GM23338 (cell line): ENCODE data around the gene CEND1. TPM values are rescaled to one million over a fixed set of nuclear protein-coding genes. Genes with fewer than 3 reads are reported as not detected.
A peak's percentile ranks its signal among the peaks of the same experiment; 100 is the strongest.

ENCODE experiments used
- ATAC-seq: fragments of 200-7000 bp; cut with Tn5 transposase; 3 replicates; pipeline ENCODE4 v1.9.1; 2020
- DNase-seq: peaks from one replicate; pipeline ENCODE4 v3.0.0-alpha.2; 2015; ENCODE audit warnings: low spot score
- H2AFZ ChIP-seq: fragments of 200-600 bp; sonication (generic); 2 replicates; pipeline ENCODE4 v1.8.0; 2016; ENCODE audit warnings: antibody characterized with exemption, mild to moderate bottlenecking, moderate library complexity
- H3F3A ChIP-seq: fragments of 200-600 bp; sonication (generic); replicated peaks from 2 replicates; pipeline ENCODE4 v1.8.0; 2017; ENCODE audit warnings: antibody characterized with exemption, mixed run types, low read depth
- H3K27ac ChIP-seq: fragments of 200-600 bp; sonication (generic); 2 replicates; pipeline ENCODE4 v1.6.1; 2016; ENCODE audit warnings: low read depth
- H3K27me3 ChIP-seq: fragments of 200-600 bp; sonication (generic); 2 replicates; pipeline ENCODE4 v1.8.0; 2016; ENCODE audit warnings: mild to moderate bottlenecking, mixed run types, moderate library complexity; ENCODE audit not compliant: insufficient read depth
- H3K36me3 ChIP-seq: fragments of 200-600 bp; sonication (generic); 2 replicates; pipeline ENCODE4 v1.8.0; 2016; ENCODE audit warnings: mild to moderate bottlenecking; ENCODE audit not compliant: insufficient read depth
- H3K4me1 ChIP-seq: fragments of 200-600 bp; sonication (generic); 2 replicates; pipeline ENCODE4 v1.8.0; 2016; ENCODE audit warnings: mild to moderate bottlenecking, moderate library complexity; ENCODE audit not compliant: insufficient read depth
- H3K4me2 ChIP-seq: fragments of 200-600 bp; sonication (generic); 2 replicates; pipeline ENCODE4 v1.7.1; 2017; ENCODE audit warnings: mixed run types
- H3K4me3 ChIP-seq: fragments of 200-600 bp; sonication (generic); 2 replicates; pipeline ENCODE4 v1.6.1; 2016; ENCODE audit warnings: mixed run types
- H3K79me2 ChIP-seq: fragments of 200-600 bp; sonication (generic); replicated peaks from 2 replicates; pipeline ENCODE4 v1.8.0; 2017; ENCODE audit warnings: mild to moderate bottlenecking; ENCODE audit not compliant: insufficient read depth
- H3K9me2 ChIP-seq: fragments of 200-600 bp; sonication (generic); 2 replicates; pipeline ENCODE4 v1.8.0; 2017; ENCODE audit not compliant: insufficient read depth
- H4K20me1 ChIP-seq: fragments of 200-600 bp; sonication (generic); replicated peaks from 2 replicates; pipeline ENCODE4 v1.8.0; 2017; ENCODE audit warnings: mild to moderate bottlenecking; ENCODE audit not compliant: insufficient read depth
- H3K27ac Mint-ChIP-seq: 2 replicates; pipeline ENCODE4 v1.8.0; 2020; ENCODE audit warnings: inconsistent platforms, mild to moderate bottlenecking, moderate library complexity, mixed read lengths
- H3K27me3 Mint-ChIP-seq: 3 replicates; pipeline ENCODE4 v1.8.0; 2022; ENCODE audit warnings: low read depth, mild to moderate bottlenecking, moderate library complexity, mixed read lengths, inconsistent platforms; ENCODE audit not compliant: insufficient read depth, poor library complexity
- H3K36me3 Mint-ChIP-seq: 3 replicates; pipeline ENCODE4 v1.8.0; 2021; ENCODE audit warnings: low read depth, mild to moderate bottlenecking, inconsistent platforms, moderate library complexity, mixed read lengths
- H3K4me1 Mint-ChIP-seq: 3 replicates; pipeline ENCODE4 v1.8.0; 2020; ENCODE audit warnings: mild to moderate bottlenecking, inconsistent platforms, mixed read lengths
- H3K4me3 Mint-ChIP-seq: 3 replicates; pipeline ENCODE4 v1.8.0; 2021; ENCODE audit warnings: moderate library complexity, mild to moderate bottlenecking, inconsistent platforms, mixed read lengths
- H3K9me3 Mint-ChIP-seq: 3 replicates; pipeline ENCODE4 v1.8.0; 2020; ENCODE audit warnings: moderate library complexity, mild to moderate bottlenecking, inconsistent platforms, mixed read lengths
- CREB1 ChIP-seq: fragments of 250-450 bp; sonication (Bioruptor Pico); IDR thresholded peaks from 2 replicates; pipeline ENCODE4 v1.5.0; 2020; ENCODE audit warnings: low read depth, mild to moderate bottlenecking, moderate library complexity
- EZH2 ChIP-seq: fragments of 200-600 bp; sonication (generic); IDR thresholded peaks from one replicate; pipeline ENCODE4 v1.8.0; 2017; ENCODE audit warnings: antibody characterized with exemption, mild to moderate bottlenecking, low read depth; ENCODE audit not compliant: unreplicated experiment
- EZH2phosphoT487 ChIP-seq: fragments of 200-600 bp; sonication (generic); IDR thresholded peaks from one replicate; pipeline ENCODE4 v1.8.1; 2018; ENCODE audit warnings: antibody characterized with exemption; ENCODE audit not compliant: unreplicated experiment
- JUNB ChIP-seq: IDR thresholded peaks from one replicate; pipeline ENCODE4 v1.6.1; 2016; ENCODE audit warnings: antibody characterized with exemption; ENCODE audit not compliant: unreplicated experiment
- NANOG ChIP-seq: IDR thresholded peaks from 2 replicates; pipeline ENCODE4 v1.6.1; 2016; ENCODE audit warnings: antibody characterized with exemption, borderline replicate concordance
- POLR2AphosphoS5 ChIP-seq: IDR thresholded peaks from 2 replicates; pipeline ENCODE4 v1.6.1; 2016; ENCODE audit warnings: antibody characterized with exemption, low read depth
- STAT1 ChIP-seq: IDR thresholded peaks from one replicate; pipeline ENCODE4 v1.6.1; 2016; ENCODE audit warnings: antibody characterized with exemption; ENCODE audit not compliant: unreplicated experiment
- ZNF114 ChIP-seq: fragments of 250-450 bp; sonication (Bioruptor Pico); IDR thresholded peaks from 2 replicates; pipeline ENCODE4 v1.5.0; 2020; ENCODE audit warnings: mild to moderate bottlenecking, moderate library complexity
- ZNF331 ChIP-seq: fragments of 250-450 bp; sonication (Bioruptor Pico); IDR thresholded peaks from 2 replicates; pipeline ENCODE4 v1.5.0; 2020; ENCODE audit warnings: low read depth, mild to moderate bottlenecking, moderate library complexity
- polyA plus RNA-seq: library from polyadenylated mRNA; unstranded; fragments of >200 nt; fragmentation: Nextera tagmentation; extraction: Ambion mirVana; gene quantifications from 2 replicates; pipeline ENCODE4 v1.2.1, GENCODE V29; 2016
- total RNA-seq: library from RNA; depleted of rRNA; stranded (reverse); fragments of >200 nt; shearing (Covaris generic); gene quantifications from 2 replicates; pipeline ENCODE4 v1.2.3, GENCODE V29; 2014
- TF ChIP-seq, protein P1 (sequence below), 2 experiments: fragments of 200-600 bp in 1 of 2; sonication (generic) in 1 of 2; conservative IDR thresholded peaks; 2 replicates each; pipeline versions ENCODE4 v1.5.1 to v1.6.1; 2016 to 2017; ENCODE audit warnings: antibody characterized with exemption in 2 of 2, low read depth in 2 of 2, mild to moderate bottlenecking in 2 of 2, moderate library complexity in 1 of 2
- TF ChIP-seq, protein P2 (sequence below): IDR thresholded peaks from 2 replicates; pipeline ENCODE4 v1.6.1; 2016; ENCODE audit warnings: antibody characterized with exemption
- TF ChIP-seq, protein P3 (sequence below): IDR thresholded peaks from one replicate; pipeline ENCODE4 v1.6.1; 2018; ENCODE audit warnings: antibody characterized with exemption; ENCODE audit not compliant: unreplicated experiment

The CEND1 gene
- total and polyA plus RNA-seq, 2 experiments from 2014 or later: 4.8 to 5.5 TPM

DNA sequence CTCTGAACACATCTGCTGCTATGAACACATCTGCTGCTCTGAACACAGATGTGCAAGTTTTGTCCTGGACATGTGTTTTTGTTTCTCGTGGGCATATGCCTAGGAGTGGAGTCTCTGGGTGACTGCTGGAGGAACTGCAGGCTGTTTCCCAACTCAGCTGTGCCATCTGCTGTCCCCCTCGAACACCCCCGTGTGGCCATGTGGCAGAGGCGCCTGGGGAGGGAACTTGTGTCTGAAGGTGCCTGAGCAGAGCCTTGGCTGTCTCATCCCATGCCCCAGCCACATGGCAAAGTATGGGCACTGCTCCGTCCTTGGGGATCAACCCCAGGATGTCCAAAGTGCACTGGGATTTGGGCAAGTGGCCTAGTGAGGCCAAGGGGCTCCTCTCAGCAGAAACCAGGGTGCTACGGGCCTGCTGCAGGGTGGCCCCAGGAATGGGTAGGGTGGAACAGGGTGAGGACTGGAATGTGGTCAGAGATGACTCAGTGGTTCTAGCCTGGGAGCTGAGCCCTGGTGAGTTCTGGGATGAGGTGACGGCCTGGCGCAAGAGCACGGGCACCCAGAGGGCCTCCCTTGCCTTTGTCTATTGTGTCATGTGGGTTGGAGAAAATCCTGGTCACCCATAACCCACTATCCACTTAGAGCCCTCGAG, 27.3 kb downstream of the CEND1 start (continued):
- TF ChIP-seq, protein P1, sequence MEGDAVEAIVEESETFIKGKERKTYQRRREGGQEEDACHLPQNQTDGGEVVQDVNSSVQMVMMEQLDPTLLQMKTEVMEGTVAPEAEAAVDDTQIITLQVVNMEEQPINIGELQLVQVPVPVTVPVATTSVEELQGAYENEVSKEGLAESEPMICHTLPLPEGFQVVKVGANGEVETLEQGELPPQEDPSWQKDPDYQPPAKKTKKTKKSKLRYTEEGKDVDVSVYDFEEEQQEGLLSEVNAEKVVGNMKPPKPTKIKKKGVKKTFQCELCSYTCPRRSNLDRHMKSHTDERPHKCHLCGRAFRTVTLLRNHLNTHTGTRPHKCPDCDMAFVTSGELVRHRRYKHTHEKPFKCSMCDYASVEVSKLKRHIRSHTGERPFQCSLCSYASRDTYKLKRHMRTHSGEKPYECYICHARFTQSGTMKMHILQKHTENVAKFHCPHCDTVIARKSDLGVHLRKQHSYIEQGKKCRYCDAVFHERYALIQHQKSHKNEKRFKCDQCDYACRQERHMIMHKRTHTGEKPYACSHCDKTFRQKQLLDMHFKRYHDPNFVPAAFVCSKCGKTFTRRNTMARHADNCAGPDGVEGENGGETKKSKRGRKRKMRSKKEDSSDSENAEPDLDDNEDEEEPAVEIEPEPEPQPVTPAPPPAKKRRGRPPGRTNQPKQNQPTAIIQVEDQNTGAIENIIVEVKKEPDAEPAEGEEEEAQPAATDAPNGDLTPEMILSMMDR (conservative IDR thresholded peaks at IDR 0.05; ENCODE audit: low read depth in 2 of 2): peak; percentile 25 to 54
- peak; percentile 21; the same call in 1 of the 2 replicates for TF ChIP-seq POLR2AphosphoS5

DNA sequence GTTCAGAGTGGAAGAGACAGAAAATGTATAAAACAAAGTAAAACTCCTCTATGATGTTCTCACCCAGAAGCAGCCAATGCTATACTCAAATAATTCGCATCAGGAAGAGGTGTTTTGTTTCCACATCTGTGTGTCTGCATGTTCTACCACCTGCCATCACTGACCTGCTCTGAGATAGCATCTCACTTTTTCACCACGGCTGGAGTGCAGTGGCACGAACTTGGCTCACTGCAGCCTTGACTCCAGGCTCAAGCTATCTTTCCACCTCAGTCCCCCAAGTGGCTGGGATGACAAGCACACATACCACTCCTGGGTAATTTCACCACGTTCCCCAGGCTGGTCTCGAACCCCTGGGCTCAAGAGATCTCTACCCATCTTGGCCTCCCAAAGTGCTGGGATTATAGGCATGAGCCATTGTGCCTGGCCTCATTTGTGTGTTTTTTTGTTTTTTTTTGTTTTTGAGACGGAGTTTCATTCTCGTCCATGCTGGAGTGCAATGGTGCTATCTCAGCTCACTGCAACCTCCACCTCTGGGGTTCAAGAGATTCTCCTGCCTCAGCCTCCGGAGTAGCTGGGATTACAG, 28.3 kb downstream of the CEND1 start:
- Histone ChIP-seq H3K27ac (peak overlapping the region; percentile 80; the same call in 1 of the 2 replicates), H4K20me1 (peaks cover 17% of the 10 kb centered on the region), H3K4me2 (no peak overlapping the region; the same call in 1 of the 2 replicates), H2AFZ (no peak overlapping the region), H3K27me3 (no peaks in the 10 kb centered on the region), H3K9me2 (no peaks in the 10 kb centered on the region), H3F3A (peaks cover 65% of the 10 kb centered on the region), H3K79me2 (peaks cover 18% of the 10 kb centered on the region), H3K36me3 (peaks cover 66% of the 10 kb centered on the region), H3K4me1 (peaks cover 8% of the 10 kb centered on the region), H3K4me3 (no peak overlapping the region)
- H3K27me3 Mint-ChIP-seq: peaks cover 29% of the 10 kb centered on the region
- H3K36me3 Mint-ChIP-seq: peaks cover 89% of the 10 kb centered on the region
- peaks cover 10% of the 10 kb centered on the region for H3K4me1 Mint-ChIP-seq
- no peak overlapping the region; the same call in 1 of the 2 replicates for H3K27ac Mint-ChIP-seq
- DNase-seq: no peak
- no peaks in the 10 kb centered on the region for H3K9me3 Mint-ChIP-seq
- H3K4me3 Mint-ChIP-seq: no peak overlapping the region
- TF ChIP-seq STAT1 (no peak), ZNF331 (CRISPR knock-in tag) (no peak)
- ATAC-seq: no peak

DNA sequence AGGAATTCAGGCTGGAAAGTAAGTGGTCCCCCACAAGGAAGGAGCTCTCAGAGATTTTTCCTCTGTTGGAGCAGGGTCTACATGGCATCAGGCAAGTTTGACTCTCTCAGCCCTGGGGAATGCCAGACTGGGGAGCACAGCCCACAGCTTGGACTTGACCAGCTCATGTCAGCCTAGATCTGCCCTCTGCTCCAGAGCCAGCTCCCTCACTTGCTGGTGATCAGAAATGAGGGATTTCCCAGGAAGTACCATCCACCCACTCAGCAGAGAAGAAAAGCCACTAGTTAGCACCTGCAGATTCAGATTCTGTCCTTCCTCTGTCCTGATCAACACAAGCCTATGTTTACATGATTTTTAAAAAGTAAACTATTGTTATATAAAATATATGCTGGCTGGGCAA, 29.7 kb downstream of the CEND1 start:
- DNase-seq (no peak), ATAC-seq (no peak)
- Histone ChIP-seq H3F3A (peaks cover 59% of the 10 kb centered on the region), H3K4me3 (no peak overlapping the region), H3K9me2 (no peaks in the 10 kb centered on the region), H3K27me3 (no peaks in the 10 kb centered on the region), H3K27ac (no peak overlapping the region), H3K36me3 (peaks cover 66% of the 10 kb centered on the region), H3K4me1 (peaks cover 8% of the 10 kb centered on the region), H3K79me2 (peaks cover 32% of the 10 kb centered on the region), H3K4me2 (no peak overlapping the region), H4K20me1 (peaks cover 13% of the 10 kb centered on the region), H2AFZ (no peak overlapping the region)
- Mint-ChIP-seq H3K36me3 (peaks cover 88% of the 10 kb centered on the region), H3K27me3 (peaks cover 22% of the 10 kb centered on the region), H3K4me1 (peaks cover 10% of the 10 kb centered on the region), H3K4me3 (no peak overlapping the region), H3K9me3 (no peaks in the 10 kb centered on the region), H3K27ac (no peak overlapping the region)
- TF ChIP-seq ZNF331 (CRISPR knock-in tag): no peak
- TF ChIP-seq, protein P1 (conservative IDR thresholded peaks at IDR 0.05; ENCODE audit: low read depth in 2 of 2): no peak
- no peak for TF ChIP-seq NANOG
- no peak for TF ChIP-seq STAT1
- no peak for TF ChIP-seq EZH2phosphoT487
- no peak for TF ChIP-seq JUNB
- TF ChIP-seq, protein P2, sequence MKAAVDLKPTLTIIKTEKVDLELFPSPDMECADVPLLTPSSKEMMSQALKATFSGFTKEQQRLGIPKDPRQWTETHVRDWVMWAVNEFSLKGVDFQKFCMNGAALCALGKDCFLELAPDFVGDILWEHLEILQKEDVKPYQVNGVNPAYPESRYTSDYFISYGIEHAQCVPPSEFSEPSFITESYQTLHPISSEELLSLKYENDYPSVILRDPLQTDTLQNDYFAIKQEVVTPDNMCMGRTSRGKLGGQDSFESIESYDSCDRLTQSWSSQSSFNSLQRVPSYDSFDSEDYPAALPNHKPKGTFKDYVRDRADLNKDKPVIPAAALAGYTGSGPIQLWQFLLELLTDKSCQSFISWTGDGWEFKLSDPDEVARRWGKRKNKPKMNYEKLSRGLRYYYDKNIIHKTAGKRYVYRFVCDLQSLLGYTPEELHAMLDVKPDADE: no peak
- no peak for TF ChIP-seq ZNF114 (CRISPR knock-in tag)
- TF ChIP-seq CREB1 (CRISPR knock-in tag): no peak
- TF ChIP-seq EZH2: no peak
- TF ChIP-seq, protein P3, sequence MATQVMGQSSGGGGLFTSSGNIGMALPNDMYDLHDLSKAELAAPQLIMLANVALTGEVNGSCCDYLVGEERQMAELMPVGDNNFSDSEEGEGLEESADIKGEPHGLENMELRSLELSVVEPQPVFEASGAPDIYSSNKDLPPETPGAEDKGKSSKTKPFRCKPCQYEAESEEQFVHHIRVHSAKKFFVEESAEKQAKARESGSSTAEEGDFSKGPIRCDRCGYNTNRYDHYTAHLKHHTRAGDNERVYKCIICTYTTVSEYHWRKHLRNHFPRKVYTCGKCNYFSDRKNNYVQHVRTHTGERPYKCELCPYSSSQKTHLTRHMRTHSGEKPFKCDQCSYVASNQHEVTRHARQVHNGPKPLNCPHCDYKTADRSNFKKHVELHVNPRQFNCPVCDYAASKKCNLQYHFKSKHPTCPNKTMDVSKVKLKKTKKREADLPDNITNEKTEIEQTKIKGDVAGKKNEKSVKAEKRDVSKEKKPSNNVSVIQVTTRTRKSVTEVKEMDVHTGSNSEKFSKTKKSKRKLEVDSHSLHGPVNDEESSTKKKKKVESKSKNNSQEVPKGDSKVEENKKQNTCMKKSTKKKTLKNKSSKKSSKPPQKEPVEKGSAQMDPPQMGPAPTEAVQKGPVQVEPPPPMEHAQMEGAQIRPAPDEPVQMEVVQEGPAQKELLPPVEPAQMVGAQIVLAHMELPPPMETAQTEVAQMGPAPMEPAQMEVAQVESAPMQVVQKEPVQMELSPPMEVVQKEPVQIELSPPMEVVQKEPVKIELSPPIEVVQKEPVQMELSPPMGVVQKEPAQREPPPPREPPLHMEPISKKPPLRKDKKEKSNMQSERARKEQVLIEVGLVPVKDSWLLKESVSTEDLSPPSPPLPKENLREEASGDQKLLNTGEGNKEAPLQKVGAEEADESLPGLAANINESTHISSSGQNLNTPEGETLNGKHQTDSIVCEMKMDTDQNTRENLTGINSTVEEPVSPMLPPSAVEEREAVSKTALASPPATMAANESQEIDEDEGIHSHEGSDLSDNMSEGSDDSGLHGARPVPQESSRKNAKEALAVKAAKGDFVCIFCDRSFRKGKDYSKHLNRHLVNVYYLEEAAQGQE: no peak
- no peak for TF ChIP-seq POLR2AphosphoS5
